SK-N-MC (cell line): ENCODE results near the gene GUCD1.

Source experiments
- EZH2 ChIP-seq: fragments of 200-600 bp; sonication (generic); IDR thresholded peaks from one replicate; pipeline ENCODE4 v1.6.1; 2017; ENCODE audit warnings: antibody characterized with exemption
- POLR2AphosphoS5 ChIP-seq: IDR thresholded peaks from 2 replicates; pipeline ENCODE4 v1.6.1; 2012; ENCODE audit warnings: mild to moderate bottlenecking, low read depth, low read length, borderline replicate concordance

DNA sequence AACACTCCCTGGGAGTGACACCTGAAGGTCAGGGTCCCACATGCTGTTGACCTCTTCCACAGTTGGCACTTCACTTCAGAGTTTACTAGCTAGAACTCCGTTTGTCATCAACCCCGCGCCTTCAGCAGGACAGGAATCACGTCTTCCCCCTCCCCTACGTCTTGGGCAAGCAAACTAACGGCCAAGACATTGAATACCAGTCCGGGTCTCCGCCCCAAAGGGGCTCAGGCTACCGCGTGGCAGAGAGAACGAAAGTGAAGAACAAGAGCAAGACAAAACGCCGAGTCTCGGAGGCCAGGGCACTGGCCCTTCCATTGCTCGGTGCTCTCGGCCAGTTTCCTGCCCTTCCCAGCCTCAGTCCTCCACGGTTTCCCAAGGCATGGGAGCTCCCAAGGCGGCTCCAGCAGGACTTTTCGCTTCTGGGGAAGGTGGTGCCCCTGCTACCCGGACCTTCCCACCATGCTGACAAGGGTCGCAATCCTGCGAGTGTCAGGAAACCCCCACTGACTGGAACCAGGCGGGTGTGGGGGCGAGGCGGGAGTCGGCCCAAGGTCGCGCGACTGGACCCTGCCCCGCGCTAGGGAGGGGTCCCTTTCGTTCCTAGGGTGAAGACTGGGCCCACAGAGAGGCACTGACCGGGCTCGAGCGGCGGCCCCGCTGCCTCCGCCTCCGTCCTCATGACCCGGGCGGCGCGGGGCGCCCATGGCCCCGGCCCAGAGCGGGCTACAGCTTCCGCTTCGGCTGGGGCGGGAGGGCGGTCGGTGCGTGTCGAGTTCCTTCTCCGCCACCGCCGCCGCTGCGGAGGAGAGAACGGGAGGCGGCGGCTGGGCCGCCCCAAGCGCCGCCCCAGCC is at the start of gene GUCD1:
- TF ChIP-seq EZH2 (no peak), POLR2AphosphoS5 (peak; percentile 53; the same call in 1 of the 2 replicates)
